HG03565 (cell line): ENCODE results near the gene MYO1D.
"Not testable (repeated sequence)": the region's sequence is repeated elsewhere in the genome, so short reads cannot be mapped to it uniquely, and the experiment has no call there.

Source experiments
- ATAC-seq: cut with Tn5 transposase; IDR thresholded peaks from one replicate; pipeline ENCODE4 v1.9.1; 2021; ENCODE audit warnings: mild to moderate bottlenecking, moderate library complexity; ENCODE audit not compliant: unreplicated experiment

MYO1D gene

DNA sequence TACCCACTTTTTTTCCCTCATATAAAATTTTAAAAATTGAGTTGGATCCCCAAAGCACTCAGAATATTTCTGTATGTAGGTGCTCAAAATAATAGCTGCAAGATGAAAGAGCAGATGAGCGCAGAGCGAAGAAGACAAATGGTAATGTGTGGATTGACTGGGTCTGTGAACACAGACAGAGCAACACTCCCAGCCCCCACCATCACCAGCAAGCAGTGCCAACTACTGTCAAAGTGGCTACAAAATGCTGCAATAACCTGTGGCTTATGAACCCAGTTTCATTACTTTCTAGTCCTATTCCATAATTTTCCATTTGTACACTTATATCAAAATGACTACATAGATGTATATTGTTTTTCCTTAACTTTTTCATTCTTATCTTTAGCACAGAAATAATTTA lies 137.2 kb downstream of the MYO1D start:
- ATAC-seq: no peak

DNA sequence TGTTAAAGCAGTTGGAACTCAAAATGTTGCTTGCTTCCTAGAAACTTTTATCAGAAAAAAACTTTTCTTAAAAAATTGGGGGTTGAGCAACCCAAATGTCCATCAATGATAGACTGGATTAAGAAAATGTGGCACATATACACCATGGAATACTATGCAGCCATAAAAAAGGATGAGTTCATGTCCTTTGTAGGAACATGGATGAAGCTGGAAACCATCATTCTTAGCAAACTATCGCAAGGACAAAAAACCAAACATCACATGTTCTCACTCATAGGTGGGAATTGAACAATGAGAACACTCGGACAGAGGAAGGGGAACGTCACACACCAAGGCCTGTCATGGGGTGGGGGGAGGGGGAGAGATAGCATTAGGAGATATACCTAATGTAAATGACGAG lies 137.8 kb downstream of the MYO1D start:
- not testable (repeated sequence) for ATAC-seq

DNA sequence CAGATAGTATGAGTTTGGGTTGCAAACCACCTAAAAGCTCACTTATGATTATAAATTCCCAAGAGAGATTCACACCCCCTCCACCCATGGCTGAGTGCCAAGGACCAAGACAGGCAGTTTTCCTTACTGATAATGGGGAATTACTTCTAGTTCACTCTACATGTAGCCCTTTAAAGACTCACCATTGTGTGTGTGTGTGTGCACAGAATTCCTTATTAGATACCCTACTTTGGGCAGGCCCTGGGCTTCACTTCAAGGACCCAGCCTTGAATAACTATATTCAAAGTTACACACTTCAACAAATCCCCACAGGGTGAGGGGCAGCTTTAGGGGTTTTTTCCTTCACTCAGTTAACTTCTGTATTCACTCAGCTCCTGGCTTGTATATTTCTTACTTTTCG lies 143.5 kb downstream of the MYO1D start:
- no peak for ATAC-seq

DNA sequence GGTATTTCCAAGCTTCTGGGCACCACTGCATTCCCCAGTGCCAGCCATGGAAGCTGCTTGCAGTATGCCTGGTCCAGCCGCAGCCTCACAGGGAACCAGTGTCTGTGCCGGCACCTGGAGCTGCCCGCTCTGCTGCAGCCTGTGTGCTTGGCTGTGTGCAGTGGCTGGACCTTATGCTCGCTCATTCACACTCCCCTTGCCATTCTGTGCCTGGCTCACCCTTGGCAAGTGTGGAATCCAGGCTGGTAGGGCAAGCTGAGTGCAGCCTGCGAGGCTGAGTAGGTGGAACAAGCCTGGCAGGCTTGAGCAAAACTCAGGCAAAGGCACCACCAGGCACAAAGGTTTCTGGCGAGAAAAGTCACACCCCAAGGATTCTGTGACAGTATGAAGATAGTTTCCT lies 144.0 kb downstream of the MYO1D start:
- ATAC-seq: no peak

DNA sequence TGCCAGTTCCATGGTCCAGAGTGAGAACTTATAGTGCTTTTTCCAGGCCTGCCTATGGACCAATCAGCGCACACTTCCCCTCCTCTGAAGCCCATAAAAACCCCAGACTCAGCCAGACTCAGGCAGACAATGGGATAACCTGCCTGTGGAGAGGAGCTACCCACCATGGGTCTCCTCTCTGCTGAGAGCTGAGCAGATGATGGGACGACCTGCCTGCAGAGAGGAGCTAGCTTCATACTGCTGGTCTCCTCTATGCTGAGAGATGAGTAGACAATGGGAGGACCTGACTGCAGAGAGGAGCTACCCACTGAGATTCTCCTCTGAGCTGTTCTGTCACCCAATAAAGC lies 144.7 kb downstream of the MYO1D start:
- ATAC-seq: no peak

DNA sequence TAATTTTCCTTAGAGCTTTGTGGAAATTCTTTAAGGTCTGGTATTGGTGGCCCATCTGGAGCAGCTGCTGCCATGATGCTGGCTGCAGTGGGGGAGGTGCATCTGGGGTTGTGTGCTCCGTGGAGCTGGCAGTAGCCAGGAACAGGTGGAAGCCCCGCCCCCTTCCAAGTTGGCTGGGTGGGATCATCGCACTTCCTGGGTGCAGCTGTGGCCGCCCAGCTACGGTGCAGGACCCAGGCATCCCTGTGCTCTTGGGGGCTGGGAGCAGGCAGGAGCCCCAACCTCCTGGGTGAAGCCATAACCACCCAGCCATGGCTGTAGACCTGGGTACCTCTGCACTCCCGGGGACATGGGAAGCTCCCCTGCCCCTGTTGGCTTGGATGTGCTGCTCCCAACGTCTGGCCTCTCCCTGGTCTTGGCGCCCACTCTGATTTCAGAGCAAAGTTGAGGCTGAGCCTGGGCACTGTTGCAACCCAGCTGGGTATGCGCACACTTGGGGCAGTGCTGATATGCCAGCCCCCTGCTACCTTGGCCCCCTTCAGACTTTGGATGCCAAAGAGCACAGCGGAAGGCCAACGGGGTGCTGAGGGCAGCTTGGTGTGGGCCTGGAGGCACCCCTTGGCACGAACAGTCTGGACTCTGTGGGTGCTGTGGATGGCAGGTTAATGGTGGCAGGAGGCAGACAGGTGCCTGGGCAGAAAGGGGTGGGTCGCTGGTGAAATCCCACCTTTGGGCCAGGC lies 145.2 kb downstream of the MYO1D start:
- ATAC-seq: no peak

DNA sequence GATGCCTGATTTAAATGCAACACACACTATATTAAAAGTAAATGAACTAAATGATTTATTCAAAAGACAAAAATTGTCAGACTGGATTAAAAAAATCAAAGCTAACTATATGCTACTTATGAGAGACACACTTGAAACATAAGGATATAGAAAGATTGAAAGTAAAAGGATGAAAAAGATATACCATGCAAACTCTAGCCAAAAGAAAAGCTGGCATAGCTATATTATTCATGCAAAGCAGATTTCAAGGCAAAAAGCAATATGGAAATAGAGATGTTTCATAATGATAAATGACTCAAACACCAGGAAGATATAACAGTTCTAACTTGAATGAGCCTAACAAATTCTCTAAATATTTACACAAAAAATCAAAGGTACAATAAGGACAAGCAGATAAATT lies 149.2 kb downstream of the MYO1D start:
- no peak for ATAC-seq

DNA sequence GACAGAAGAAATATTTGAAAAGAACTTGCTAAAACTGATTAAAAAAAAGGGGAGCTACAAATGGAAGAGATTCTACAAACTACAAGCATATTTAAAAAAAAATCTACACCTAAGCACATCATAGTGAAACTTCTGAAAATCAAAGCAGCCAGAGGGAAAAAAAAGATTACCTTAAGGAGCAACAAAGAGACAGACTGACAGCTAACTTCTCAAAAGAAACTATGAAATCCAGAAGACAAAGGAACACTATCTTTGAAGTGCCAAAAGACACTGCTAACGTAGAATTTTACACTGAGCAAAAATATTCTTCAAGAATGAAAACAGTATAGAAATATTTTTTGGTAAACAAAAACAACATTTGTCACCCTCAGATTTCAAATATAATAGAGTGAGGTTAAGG lies 151.2 kb downstream of the MYO1D start:
- no peak for ATAC-seq

DNA sequence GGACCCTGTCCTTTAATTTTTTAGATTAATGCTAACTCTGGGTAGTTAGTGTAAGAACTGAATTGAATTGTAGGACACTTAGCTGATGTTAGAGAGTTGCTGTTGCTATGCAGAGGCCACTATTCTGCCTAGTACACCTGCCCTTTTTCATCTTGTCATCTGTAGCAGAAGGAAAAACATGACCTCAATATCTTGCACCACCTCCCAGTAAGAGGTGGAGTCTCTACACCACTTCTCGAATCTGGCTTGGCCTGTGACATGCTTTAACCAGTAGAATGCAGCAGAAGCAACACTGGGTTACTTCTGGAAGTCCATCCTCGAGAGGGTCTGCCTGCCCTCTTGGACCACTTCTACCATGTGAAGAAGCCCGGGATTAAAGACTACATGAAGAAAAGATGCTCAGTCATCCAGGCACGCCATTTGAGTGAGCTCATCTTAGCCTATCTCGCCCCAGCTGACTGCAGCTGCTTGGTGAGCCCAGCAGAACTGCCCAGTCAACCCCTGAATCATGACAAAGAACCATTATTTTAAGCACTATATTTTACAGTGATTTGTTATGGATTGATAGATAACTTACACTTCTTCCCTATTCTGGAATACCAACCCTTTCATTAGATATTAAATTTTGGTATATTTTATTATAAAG lies 153.5 kb downstream of the MYO1D start:
- ATAC-seq: no peak

DNA sequence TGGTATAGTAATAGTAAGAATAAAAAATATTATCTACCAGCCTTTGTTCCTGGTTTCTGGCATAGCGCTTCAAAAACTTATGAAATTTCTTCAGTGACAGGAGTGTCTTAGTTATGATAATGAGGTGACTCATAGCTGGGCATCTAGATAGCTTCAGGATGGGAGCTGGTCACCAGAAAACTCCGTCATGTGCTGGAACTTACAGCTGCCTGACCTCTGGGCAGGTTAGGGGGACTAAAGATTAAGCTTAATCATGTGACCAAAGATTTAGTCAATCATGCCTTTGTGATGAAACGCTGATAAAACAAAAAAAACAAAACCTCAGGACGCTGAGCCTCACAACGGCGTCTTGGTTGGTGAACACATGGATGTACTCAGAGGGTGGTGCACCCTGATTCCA lies 154.2 kb downstream of the MYO1D start:
- ATAC-seq: no peak

DNA sequence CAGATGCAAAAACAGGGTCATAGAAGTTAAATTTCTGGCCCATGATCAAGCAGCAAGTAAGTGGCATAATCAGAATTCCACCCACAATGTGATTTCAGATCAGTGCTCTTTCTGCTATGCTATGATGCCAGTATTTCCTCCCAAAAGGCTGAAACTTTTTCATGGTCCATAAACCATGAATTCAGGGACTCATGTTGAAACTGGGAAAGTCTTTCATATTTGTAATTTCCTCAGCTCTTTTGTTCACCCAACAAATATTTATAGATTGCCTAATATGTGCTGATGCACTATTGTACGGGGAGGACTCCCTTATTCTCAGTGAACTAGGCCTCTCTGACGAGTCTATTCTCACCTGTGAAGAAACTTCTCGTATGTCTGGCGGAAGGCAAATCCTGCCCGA lies 156.3 kb downstream of the MYO1D start:
- no peak for ATAC-seq

DNA sequence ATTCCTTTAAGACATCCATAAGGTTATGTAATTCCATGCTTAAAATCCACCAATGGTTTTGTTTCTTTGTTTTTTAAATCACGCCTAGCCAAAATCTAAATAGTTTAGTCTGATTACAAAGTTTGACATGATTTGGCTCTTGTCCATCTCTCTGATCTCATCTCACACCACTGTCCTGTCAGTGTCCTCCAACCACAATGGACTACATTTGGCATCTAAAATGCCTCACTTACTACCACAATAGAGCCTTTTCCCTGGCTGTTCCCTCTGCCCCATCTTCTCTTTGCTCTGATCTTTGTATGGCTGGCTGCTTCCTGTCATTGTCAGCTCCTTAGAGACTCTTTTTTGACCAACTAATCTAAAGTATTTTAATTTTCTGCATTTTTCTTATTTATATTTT lies 157.2 kb downstream of the MYO1D start:
- ATAC-seq: no peak

DNA sequence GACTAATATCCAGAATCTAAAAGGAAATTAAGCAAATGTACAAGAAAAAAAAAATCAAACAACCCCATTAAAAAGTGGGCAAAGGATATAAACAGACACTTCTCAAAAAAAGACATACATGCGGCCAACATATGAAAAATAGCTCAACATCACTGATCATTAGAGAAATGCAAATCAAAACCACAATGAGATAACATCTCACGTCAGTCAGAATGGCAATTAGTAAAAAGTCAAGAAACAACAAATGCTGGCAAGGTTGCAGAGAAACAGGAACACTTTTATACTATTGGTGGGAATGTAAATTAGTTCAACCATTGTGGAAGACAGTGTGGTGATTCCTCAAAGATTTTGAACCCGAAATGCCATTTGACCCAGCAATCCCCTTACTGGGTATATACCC lies 162.0 kb downstream of the MYO1D start:
- ATAC-seq: not testable (repeated sequence)

DNA sequence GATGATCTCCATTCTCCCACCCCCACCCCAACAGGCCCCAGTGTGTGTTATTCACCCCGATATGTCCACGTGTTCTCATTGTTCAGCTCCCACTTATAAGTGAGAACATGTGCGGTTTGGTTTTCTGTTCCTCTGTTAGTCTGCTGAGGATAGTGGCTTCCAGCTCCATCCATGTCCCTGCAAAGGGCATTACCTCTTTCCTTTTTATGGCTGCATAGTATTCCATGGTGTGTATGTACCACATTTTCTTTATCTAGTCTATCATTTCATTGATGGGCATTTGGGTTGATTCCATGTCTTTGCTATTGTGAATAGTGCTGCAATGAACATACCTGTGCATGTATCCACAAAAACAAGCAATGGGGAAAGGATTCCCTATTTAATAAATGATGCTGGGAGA lies 162.7 kb downstream of the MYO1D start:
- not testable (repeated sequence) for ATAC-seq

DNA sequence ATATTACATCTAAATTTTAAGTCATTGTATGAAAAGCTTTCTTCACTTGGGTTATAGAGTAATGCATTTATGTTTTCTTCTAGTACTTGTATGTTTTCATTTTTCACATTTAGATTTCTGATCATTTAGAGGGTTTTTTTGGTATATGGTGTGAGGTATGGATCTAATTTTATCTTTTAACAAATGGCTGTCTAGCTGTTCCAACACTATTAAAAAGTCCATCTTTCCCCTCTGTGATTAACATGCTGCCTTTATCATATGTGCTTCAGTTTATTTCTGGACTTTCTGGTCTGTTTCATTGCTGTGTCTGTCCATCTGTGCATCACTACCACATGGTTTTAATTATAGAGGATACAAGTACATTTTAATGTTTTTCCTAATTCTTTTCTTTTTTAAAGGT lies 163.8 kb downstream of the MYO1D start:
- ATAC-seq: no peak

DNA sequence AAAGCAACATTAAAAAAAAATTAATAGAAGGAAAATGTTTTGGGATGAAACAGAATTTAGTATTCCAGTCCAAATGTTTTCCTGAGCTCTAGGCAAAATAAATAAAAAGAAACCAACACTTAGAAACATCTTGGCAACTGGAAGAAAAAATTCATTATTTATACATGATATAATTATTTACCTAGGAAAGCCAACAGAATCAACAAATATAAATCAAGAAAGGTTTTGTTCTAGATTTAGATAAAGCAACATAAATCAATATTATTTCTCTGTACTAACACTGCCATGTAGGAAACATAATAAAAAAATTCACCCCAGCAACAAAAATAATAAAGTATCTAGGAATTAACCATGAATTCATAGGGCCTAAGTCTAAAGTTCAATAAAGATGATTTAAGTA lies 167.4 kb downstream of the MYO1D start:
- ATAC-seq: no peak

DNA sequence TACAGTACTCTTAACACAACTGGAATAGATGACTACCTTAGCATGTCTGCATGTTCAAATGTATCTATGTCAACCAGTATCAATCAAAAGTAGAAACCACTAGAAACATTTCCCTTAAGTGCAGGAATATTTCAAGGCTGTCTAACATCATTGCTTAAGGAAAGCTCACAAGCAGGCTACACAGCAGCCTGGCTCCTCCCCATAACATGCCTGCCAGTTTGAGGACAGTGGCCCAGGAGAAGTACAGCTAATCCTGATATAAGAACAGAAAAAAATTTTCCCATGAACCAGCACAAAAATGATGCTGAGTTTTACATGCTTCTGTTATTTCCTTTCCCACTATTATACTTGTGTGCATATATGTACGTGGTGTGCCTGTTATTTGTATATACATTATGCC lies 175.1 kb downstream of the MYO1D start:
- no peak for ATAC-seq

DNA sequence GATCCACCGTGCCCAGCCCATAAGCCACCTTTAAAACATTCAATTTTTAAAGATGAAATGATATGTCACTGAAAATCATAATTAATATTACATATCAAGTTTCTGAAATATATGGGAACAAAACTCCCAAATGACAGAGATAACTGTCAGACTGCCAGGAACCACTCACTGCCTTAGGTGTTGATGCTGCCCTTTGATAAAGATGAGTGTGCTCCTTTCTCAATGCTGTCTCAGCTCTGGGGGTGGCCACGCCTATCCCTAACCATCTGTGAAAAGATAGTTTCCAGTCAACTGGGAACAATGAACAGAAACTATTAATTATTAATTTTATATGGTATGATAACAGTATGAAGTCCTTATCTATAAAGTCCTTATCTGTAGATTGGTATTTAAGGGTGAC lies 177.7 kb downstream of the MYO1D start:
- no peak for ATAC-seq

DNA sequence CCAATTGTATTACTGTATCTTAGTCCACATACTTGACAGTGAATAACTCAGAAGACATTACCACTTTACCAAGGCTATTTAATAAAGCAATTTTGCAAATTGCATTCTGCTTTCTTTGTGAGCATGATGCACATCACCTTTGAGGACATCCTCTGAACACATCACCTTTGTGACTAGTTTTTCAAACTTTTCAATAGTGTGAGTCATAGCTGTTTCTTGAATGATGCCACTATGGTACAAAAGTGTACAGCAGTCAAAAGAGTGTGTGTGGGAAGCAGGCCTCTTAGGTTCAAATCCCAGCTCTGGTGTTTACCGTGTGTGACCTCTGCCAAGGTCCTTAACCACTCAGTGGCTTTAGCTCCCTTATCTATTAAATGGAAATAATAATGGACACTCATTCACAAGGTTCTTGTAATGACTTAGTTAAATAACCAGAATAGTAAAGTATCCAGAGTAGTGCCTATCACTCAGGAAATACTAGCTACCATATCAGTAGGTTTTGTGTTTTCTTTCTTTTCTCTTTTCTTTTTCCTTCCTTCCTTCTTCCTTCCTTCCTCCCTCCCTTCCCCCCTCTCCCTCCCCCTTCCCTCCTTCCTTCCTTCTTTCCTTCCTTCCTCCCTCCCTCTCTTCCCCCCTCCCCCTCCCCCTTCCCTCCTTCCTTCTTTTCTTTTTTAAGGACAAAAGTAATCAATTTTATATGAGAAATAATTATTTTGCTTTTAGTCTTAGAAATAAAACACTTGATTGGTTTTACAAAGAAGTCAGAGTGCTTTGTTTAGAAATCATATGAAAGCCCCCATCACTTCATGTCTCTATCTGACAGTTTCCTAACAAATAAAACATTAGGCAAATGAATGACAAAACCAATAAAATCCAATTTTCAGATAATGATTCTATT lies 178.9 kb downstream of the MYO1D start:
- ATAC-seq: no peak

DNA sequence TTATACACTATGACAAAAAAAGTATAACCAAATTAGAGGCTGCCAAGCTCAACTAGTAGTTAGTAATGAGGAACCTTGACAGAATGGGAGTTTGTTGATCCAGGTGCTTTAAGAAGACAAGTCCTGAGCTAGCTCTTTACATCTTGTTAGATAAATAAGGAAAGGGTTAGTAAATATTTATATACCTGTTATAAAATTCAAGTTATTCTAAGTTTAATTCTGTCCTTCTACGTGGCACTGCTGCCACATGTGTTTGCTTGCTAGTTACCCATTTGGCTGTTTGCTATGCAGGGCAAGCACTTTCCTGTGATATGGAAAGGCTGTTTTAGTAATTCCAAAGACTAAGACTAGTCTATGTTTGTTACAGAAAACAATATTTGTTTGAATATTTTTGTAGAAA lies 180.5 kb downstream of the MYO1D start:
- no peak for ATAC-seq

DNA sequence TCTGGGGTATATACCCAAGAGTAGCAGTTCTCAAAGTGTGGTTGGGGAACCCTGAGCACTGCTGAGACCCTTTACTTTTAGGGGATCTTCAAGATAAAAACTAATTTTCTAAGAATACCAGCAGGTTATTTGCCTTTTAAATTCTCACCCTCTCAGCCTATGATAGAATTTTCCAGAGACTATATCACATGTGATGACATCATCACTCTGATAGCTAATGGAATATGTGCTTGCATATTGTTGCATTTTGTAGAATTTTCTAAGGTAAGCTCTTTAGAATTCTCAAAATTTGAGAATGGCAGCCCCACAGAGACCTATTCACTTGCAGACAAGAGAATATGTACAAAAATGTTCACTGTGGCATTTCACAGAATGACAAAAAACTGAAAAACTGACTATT lies 181.1 kb downstream of the MYO1D start:
- no peak for ATAC-seq
